Mesenchymal stem cell (in vitro differentiated cells and primary cell): ENCODE data around the gene ENG.
A peak's percentile ranks its signal among the peaks of the same experiment; 100 is the strongest.

Experiments
- DNase-seq: peaks from one replicate; pipeline ENCODE4 v3.0.0-alpha.2; 2013
- H2AFZ ChIP-seq: one replicate; pipeline ENCODE4 v1.6.1; 2013; ENCODE audit warnings: low read depth, mild to moderate bottlenecking, control low read depth, inconsistent platforms, low read length, moderate library complexity
- H2AK5ac ChIP-seq: 2 replicates; pipeline ENCODE4 v1.6.1; 2013; ENCODE audit warnings: low read length, moderate library complexity, mild to moderate bottlenecking, inconsistent platforms; ENCODE audit not compliant: severe bottlenecking
- H2BK120ac ChIP-seq: one replicate; pipeline ENCODE4 v1.6.1; 2013; ENCODE audit warnings: low read depth, mild to moderate bottlenecking, inconsistent platforms, low read length, moderate library complexity
- H2BK12ac ChIP-seq, 2 experiments: one replicate each; pipeline ENCODE4 v1.6.1; 2013; ENCODE audit warnings: inconsistent platforms in 2 of 2, low read length in 2 of 2, mild to moderate bottlenecking in 2 of 2, moderate library complexity in 2 of 2, control low read depth in 1 of 2
- H2BK15ac ChIP-seq: one replicate; pipeline ENCODE4 v1.6.1; 2013; ENCODE audit warnings: mild to moderate bottlenecking, low read depth, inconsistent platforms; ENCODE audit not compliant: poor library complexity, severe bottlenecking
- H2BK5ac ChIP-seq: 2 replicates; pipeline ENCODE4 v1.6.1; 2013; ENCODE audit warnings: low read depth, mild to moderate bottlenecking, low read length, control low read depth, inconsistent platforms; ENCODE audit not compliant: poor library complexity, severe bottlenecking
- H3K14ac ChIP-seq, 2 experiments: one replicate each; pipeline ENCODE4 v1.6.1; 2013; ENCODE audit warnings: inconsistent platforms in 2 of 2, low read length in 2 of 2, control low read depth in 1 of 2, mild to moderate bottlenecking in 1 of 2, moderate library complexity in 1 of 2
- H3K18ac ChIP-seq, 2 experiments: one replicate each; pipeline ENCODE4 v1.6.1; 2013; ENCODE audit warnings: inconsistent platforms in 2 of 2, low read length in 2 of 2, control low read depth in 1 of 2, low read depth in 1 of 2, mild to moderate bottlenecking in 1 of 2
- H3K23ac ChIP-seq, 2 experiments: one replicate each; pipeline ENCODE4 v1.6.1; 2013; ENCODE audit warnings: inconsistent platforms in 2 of 2, low read length in 2 of 2, mild to moderate bottlenecking in 2 of 2, moderate library complexity in 2 of 2, control low read depth in 1 of 2
- H3K27ac ChIP-seq: 2 replicates; pipeline ENCODE4 v1.5.1; 2013; ENCODE audit warnings: mild to moderate bottlenecking, moderate library complexity, low read length, control low read depth, inconsistent platforms; ENCODE audit not compliant: poor library complexity, severe bottlenecking
- H3K27me3 ChIP-seq, 2 experiments: 2 replicates each; pipeline versions ENCODE4 v1.6.1 to v1.7.0; 2013; ENCODE audit warnings: low read length in 2 of 2, mild to moderate bottlenecking in 2 of 2, moderate library complexity in 2 of 2, control low read depth in 1 of 2, inconsistent platforms in 1 of 2; ENCODE audit not compliant: control insufficient read depth in 1 of 2, insufficient read depth in 1 of 2
- H3K36me3 ChIP-seq, 2 experiments: 2 replicates each; pipeline versions ENCODE4 v1.6.1 to v1.7.0; 2013; ENCODE audit warnings: low read length in 2 of 2, control low read depth in 1 of 2, inconsistent platforms in 1 of 2, low read depth in 1 of 2, mild to moderate bottlenecking in 1 of 2; ENCODE audit not compliant: insufficient read depth in 2 of 2, control insufficient read depth in 1 of 2
- H3K4ac ChIP-seq, 2 experiments: one replicate each; pipeline ENCODE4 v1.6.1; 2013; ENCODE audit warnings: inconsistent platforms in 2 of 2, low read length in 2 of 2, mild to moderate bottlenecking in 2 of 2, moderate library complexity in 2 of 2, control low read depth in 1 of 2, low read depth in 1 of 2
- H3K4me1 ChIP-seq: 2 replicates; pipeline ENCODE4 v1.6.1; 2013; ENCODE audit warnings: low read depth, low read length, control low read depth; ENCODE audit not compliant: control insufficient read depth, insufficient read depth
- H3K4me2 ChIP-seq: 2 replicates; pipeline ENCODE4 v1.6.1; 2013; ENCODE audit warnings: low read length, mild to moderate bottlenecking, inconsistent platforms; ENCODE audit not compliant: poor library complexity, severe bottlenecking
- H3K4me3 ChIP-seq, 2 experiments: 2 replicates each; pipeline versions ENCODE4 v1.5.1 to v1.7.0; 2013; ENCODE audit warnings: low read length in 2 of 2, mild to moderate bottlenecking in 2 of 2, control low read depth in 1 of 2, low read depth in 1 of 2; ENCODE audit not compliant: insufficient read depth in 1 of 2
- H3K79me1 ChIP-seq: replicated peaks from 2 replicates; pipeline ENCODE4 v1.6.1; 2013; ENCODE audit warnings: mild to moderate bottlenecking, control low read depth, low read length, inconsistent platforms; ENCODE audit not compliant: poor library complexity, severe bottlenecking
- H3K9ac ChIP-seq: 2 replicates; pipeline ENCODE4 v1.7.0; 2013; ENCODE audit warnings: mild to moderate bottlenecking, low read length, moderate library complexity
- H3K9me3 ChIP-seq: 2 replicates; pipeline ENCODE4 v1.7.0; 2013; ENCODE audit warnings: mild to moderate bottlenecking, low read length; ENCODE audit not compliant: control insufficient read depth
- H4K8ac ChIP-seq: one replicate; pipeline ENCODE4 v1.6.1; 2013; ENCODE audit warnings: inconsistent platforms, mild to moderate bottlenecking, low read length, moderate library complexity
- H4K91ac ChIP-seq: one replicate; pipeline ENCODE4 v1.6.1; 2013; ENCODE audit warnings: mild to moderate bottlenecking, low read length, inconsistent platforms
- WGBS: methylation state at CpG from one replicate; pipeline ENCODE4 v1.1.7; 2013; ENCODE audit warnings: mixed read lengths; 5-methylcytosine and 5-hydroxymethylcytosine counted together

The ENG gene

GRCh38 chr9:127780126-127780885 lies 74.2 kb downstream of the ENG start:
- no peak overlapping the region for H2AK5ac ChIP-seq
- DNase-seq = no peak
- no peak overlapping the region for H3K4me3 ChIP-seq
- peak overlapping the region; percentile 52 for H2BK15ac ChIP-seq
- no peak overlapping the region for H3K4me2 ChIP-seq
- no peak overlapping the region for H3K4ac ChIP-seq
- no peak overlapping the region for H3K18ac ChIP-seq
- H3K27ac ChIP-seq = no peak overlapping the region
- no peak overlapping the region for H2BK12ac ChIP-seq
- H3K9ac ChIP-seq = no peak overlapping the region
- H4K8ac ChIP-seq = no peak overlapping the region
- H2AFZ ChIP-seq = no peak overlapping the region
- H2BK5ac ChIP-seq = no peak overlapping the region
- no peaks in the 10 kb centered on the region for H3K79me1 ChIP-seq
- H4K91ac ChIP-seq = peak overlapping the region; percentile 25
- WGBS = 86% methylated on average over 18 of the region's 20 CpGs
- no peak overlapping the region for H3K23ac ChIP-seq
- H3K27me3 ChIP-seq = peaks cover 9 to 14% of the 10 kb centered on the region in 2 experiments
- H3K9me3 ChIP-seq = no peaks in the 10 kb centered on the region
- H3K4me1 ChIP-seq = peaks cover 3% of the 10 kb centered on the region
- no peaks in the 10 kb centered on the region for H3K36me3 ChIP-seq
- no peak overlapping the region for H2BK120ac ChIP-seq
- no peak overlapping the region for H3K14ac ChIP-seq

- Histone ChIP-seq H3K9ac (peak overlapping the region; percentile 12), H2BK5ac (no peak overlapping the region), H4K91ac (no peak overlapping the region), H2BK12ac (peak overlapping the region in 1 of 2 experiments; percentile 45), H3K27me3 (peaks cover 9 to 14% of the 10 kb centered on the region in 2 experiments), H3K4me2 (no peak overlapping the region), H2BK120ac (no peak overlapping the region), H3K79me1 (no peaks in the 10 kb centered on the region), H3K9me3 (no peaks in the 10 kb centered on the region), H3K18ac (peak overlapping the region in 1 of 2 experiments; percentile 29), H4K8ac (no peak overlapping the region), H2AFZ (no peak overlapping the region), H3K4ac (no peak overlapping the region), H2BK15ac (no peak overlapping the region), H3K27ac (no peak overlapping the region), H3K4me3 (no peak overlapping the region), H2AK5ac (no peak overlapping the region), H3K36me3 (no peaks in the 10 kb centered on the region), H3K4me1 (peaks cover 3% of the 10 kb centered on the region), H3K14ac (no peak overlapping the region), H3K23ac (no peak overlapping the region)
- 83% methylated on average over 17 of the region's 17 CpGs for WGBS
- peak; percentile 27 for DNase-seq
Observed at GRCh38 chr9:127779136-127779981, 75.1 kb downstream of the ENG start.

- Histone ChIP-seq H3K14ac (no peak within 1 kb of the TSS), H3K27me3 (peaks cover 14% of the 10 kb centered on the region in 2 experiments), H3K9me3 (no peaks in the 10 kb centered on the region), H3K18ac (no peak within 1 kb of the TSS), H2AK5ac (no peak within 1 kb of the TSS), H2BK120ac (no peak within 1 kb of the TSS), H3K27ac (no peak within 1 kb of the TSS), H3K4me1 (peaks cover 3% of the 10 kb centered on the region), H3K9ac (peak within 1 kb of the TSS; percentile 12), H3K79me1 (no peaks in the 10 kb centered on the region), H3K36me3 (no peaks in the 10 kb centered on the region), H3K4me3 (no peak within 1 kb of the TSS), H4K91ac (no peak within 1 kb of the TSS), H4K8ac (no peak within 1 kb of the TSS), H3K23ac (no peak within 1 kb of the TSS), H2BK5ac (no peak within 1 kb of the TSS), H2BK15ac (peak within 1 kb of the TSS; percentile 15), H2AFZ (no peak within 1 kb of the TSS), H3K4ac (peak within 1 kb of the TSS in 1 of 2 experiments; percentile 51), H2BK12ac (peak within 1 kb of the TSS in 1 of 2 experiments; percentile 45), H3K4me2 (no peak within 1 kb of the TSS)
- 57% methylated on average over 13 of the region's 13 CpGs for WGBS
- DNase-seq = no peak
Observed at GRCh38 chr9:127778280-127779135, 76.0 kb downstream of the ENG start, which contains the start of gene SH2D3C. SH2D3C (minus strand) TSS chr9:127778666; CDS start chr9:127778627, 39 bp downstream.
